HG03439 (cell line): ENCODE results near the gene SOCS3.
"Not testable (repeated sequence)": the region's sequence is repeated elsewhere in the genome, so short reads cannot be mapped to it uniquely, and the experiment has no call there.

Experiments used
- ATAC-seq: cut with Tn5 transposase; IDR thresholded peaks from one replicate; pipeline ENCODE4 v1.9.1; 2021; ENCODE audit warnings: mild to moderate bottlenecking, moderate library complexity; ENCODE audit not compliant: unreplicated experiment

Gene SOCS3

GRCh38 chr17:78332991-78333390, 26.9 kb downstream of the SOCS3 start:
- ATAC-seq, result no peak

- ATAC-seq, result not testable (repeated sequence)
Observed at GRCh38 chr17:78331355-78331754, 28.5 kb downstream of the SOCS3 start.

- no peak for ATAC-seq
Observed at GRCh38 chr17:78330570-78331224, 29.2 kb downstream of the SOCS3 start.

- no peak for ATAC-seq
Observed at GRCh38 chr17:78329263-78330059, 30.4 kb downstream of the SOCS3 start.

GRCh38 chr17:78327880-78328279, 32.0 kb downstream of the SOCS3 start:
- ATAC-seq, result no peak

- no peak for ATAC-seq
Observed at GRCh38 chr17:78325076-78325687, 34.7 kb downstream of the SOCS3 start.

GRCh38 chr17:78324391-78325075, 35.3 kb downstream of the SOCS3 start:
- ATAC-seq, result no peak

- no peak for ATAC-seq
Observed at GRCh38 chr17:78323826-78324390, 36.0 kb downstream of the SOCS3 start.

GRCh38 chr17:78322858-78323455, 36.9 kb downstream of the SOCS3 start:
- ATAC-seq, result no peak

GRCh38 chr17:78322327-78322857, 37.5 kb downstream of the SOCS3 start:
- ATAC-seq, result no peak

- no peak for ATAC-seq
Observed at GRCh38 chr17:78318843-78319242, 41.0 kb downstream of the SOCS3 start.

- ATAC-seq, result no peak
Observed at GRCh38 chr17:78318407-78318806, 41.5 kb downstream of the SOCS3 start.

GRCh38 chr17:78317794-78318400, 42.0 kb downstream of the SOCS3 start:
- ATAC-seq, result no peak

- no peak for ATAC-seq
Observed at GRCh38 chr17:78316867-78317789, 42.7 kb downstream of the SOCS3 start.

GRCh38 chr17:78316115-78316866, 43.6 kb downstream of the SOCS3 start:
- no peak for ATAC-seq

GRCh38 chr17:78315355-78316114, 44.3 kb downstream of the SOCS3 start:
- ATAC-seq, result no peak

GRCh38 chr17:78314683-78315354, 45.1 kb downstream of the SOCS3 start:
- no peak for ATAC-seq
